Prostate gland (tissue), 2 donors: Measurements from ENCODE around the gene PTPRA.

Source experiments
- CTCF ChIP-seq, 4 experiments: fragments of 200-600 bp in 2 of 4; fragments of 450-650 bp in 2 of 4; sonication (generic) in 2 of 4; IDR thresholded peaks; 1 replicate in 3 of 4; 2 replicates in 1 of 4; pipeline ENCODE4 v1.5.1; 2016 to 2019; ENCODE audit warnings: antibody characterized with exemption in 4 of 4, mild to moderate bottlenecking in 2 of 4, moderate library complexity in 2 of 4
- POLR2A ChIP-seq: fragments of 450-650 bp; IDR thresholded peaks from one replicate; pipeline ENCODE4 v1.6.1; 2016; ENCODE audit warnings: antibody characterized with exemption, mild to moderate bottlenecking
- POLR2AphosphoS5 ChIP-seq: sonication (generic); formaldehyde crosslinking; IDR thresholded peaks from one replicate; pipeline ENCODE4 v1.6.1; 2017; ENCODE audit warnings: antibody characterized with exemption

- no peak for TF ChIP-seq CTCF (IDR thresholded peaks at IDR 0.05)
- no peak for TF ChIP-seq POLR2A
- no peak for TF ChIP-seq POLR2AphosphoS5
Measured at GRCh38 chr20:3037654-3038053, 164.4 kb downstream of the PTPRA start.
